Nucleus accumbens (tissue), 56 donors: Measurements from ENCODE around the gene BCOR.

Experiments
- DNase-seq, 56 donors: peaks; one replicate each; lab custom pipeline; 2025; lab: John Stamatoyannopoulos, UW

Gene BCOR

DNA sequence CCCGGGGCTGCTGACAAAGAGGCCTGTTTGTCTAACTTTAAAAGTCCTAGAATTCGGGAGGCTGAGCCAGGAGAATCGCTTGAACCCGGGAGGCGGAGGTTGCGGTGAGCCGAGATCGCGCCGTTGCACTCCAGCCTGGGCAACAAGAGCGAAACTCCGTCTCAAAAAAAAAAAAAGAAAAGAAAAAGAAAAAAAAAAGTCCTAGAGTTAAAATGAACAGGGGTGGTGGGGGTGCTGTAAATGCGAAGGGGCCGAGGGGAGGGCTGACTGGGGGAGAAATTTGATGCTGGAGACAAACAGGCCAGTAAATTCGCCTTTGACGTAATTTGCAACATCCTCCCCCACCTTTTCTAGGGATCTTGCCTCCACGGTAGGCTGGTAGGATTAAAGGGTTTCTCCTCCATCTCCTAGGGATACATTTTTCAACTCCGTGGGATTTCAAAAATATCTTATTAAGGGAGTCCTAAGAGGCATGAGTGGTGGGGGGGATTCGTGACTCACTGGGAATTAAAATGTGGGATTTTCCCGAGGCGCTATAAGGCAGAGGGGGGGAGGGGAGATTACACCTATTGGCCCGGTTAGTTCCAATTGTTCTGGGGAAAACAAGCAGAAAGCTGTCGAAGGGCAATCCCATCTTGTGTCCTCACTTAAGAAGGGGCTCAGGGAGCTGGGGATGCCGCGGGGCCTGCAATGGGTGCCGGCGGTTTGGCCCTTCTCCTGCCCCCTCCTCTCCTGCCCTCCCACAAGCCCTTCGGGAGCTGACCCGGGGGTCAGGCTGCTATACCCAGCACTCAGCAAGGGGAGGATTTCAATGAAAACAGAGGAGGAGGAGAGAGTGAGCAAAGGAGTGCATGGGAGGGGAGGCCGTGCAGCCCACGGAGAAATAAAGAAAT lies 3.0 kb upstream of the BCOR start:
- DNase-seq, result no peak

DNA sequence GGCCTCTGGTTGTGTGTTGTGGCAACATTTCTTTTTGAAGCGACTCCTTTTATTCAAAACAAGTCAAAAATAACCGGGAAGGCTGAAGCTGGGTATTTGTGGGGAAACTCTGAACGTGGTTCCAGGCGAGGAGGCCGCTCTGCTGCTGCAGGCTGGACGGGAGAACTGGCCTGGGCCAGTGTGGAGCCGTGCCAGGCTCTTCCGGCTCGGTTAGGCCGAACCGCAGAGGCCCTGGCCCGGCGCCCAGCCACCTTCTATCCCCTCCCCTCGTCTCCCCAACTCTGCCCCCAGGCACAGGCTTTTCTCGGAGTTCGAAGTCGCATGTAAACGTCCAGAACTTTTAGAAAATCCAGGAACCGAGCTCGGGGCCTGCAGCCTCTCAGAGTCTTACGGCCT lies 2.4 kb upstream of the BCOR start:
- no peak for DNase-seq

DNA sequence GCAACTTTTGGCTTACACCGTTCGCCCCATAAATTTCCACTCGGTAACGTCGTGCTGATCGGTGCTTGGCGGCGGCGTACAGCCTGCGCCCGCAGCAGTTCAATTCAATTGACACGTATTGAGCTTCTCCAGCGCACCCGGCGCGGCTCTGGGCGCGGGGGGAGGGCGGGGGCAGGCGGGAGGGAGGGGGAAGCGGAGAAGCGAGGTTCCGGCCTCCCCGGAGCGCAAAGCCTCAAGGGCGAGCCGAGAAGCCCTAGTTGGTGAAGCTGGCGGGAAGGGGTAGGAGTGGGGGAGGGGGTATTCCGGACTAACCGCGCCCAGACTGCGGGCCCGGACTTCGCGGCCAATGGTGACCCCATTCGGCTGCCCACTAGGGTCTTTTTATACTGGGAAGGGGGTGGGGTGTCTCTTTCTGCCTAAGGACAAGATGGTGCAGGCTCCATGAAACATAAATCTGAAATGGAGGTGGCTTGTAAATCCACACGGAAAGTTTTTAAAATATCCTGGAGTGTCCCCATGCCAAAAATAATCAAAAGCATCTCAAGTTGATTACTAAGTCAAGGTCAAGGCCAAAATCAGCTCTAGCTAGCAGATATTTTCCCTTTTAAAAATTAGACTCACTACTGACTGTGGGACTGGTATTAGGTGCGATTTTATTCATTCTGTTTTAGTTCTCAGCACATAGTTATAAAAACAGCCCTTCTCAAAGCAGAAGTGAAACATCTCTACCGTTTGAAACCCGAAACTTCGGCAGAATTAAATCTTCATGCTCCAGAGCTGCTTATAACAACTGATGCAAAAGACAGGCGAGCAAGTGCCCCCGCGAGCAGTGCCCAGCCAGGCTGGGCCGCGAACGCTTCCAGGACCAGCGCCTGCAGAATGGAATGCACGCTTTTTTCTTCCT lies 1.5 kb upstream of the BCOR start:
- peak in 17 of 56 donors; percentile 2 to 36 (median 12) for DNase-seq

DNA sequence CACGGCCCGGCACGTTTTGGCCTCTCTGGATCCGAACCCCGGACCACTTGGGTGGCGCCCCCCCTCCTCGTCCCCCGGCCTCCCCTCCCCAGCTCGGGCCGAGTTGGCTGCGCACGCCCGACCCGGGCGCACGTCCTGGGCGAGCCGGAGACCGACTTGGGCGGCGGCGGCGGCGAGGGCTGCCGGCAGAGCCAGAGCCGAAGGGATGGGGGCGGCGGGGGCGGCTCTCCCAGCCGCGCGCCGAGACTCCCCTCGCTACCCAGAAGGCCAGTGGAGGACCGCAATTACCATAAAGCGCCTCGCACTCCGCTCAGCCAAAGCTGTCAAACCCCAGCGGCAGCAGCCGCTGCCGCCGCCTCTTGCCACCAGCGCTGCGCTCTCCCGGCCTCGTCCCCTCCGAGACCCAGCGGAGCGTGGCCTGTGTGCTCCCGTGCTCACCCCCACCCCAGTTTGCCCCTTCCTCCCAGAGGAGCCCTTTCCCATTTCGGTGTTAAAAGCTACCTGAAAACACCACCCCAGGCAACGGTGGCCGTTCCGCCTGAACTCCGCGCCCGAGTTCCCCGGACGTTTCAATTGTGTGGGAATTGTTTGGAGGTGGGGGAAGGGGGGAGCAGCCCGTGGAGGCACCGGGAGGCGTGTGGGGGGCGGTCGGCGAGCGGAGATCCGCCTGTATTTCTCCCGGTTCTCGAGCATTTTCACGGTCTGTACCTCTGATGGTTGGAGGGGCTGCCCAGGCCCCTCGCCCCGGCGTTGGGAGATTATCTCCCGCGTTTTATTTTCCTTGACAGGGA lies 701 bp upstream of the BCOR start:
- peak in 30 of 56 donors; percentile 20 to 77 (median 53) for DNase-seq

DNA sequence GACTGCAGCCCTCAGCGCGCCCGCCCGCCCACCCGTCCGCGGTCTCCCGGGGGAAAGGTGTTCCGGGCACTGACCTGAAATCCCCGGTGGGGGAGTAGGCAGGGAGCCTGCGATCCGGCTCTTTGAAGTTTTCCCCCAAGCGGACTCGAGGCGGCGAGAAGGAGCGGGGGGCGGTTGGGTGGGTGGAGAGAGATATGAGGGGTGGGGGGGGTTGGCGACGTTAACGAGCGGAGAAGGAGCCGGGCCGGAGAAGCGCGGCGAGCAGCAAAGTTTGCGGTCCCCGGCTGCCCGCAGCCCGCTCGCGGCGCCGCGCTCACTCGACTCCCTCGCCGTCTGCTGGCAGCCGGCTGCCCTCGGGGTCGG lies 636 bp downstream of the BCOR start:
- peak in 5 of 56 donors; percentile 11 to 45 (median 34) for DNase-seq

DNA sequence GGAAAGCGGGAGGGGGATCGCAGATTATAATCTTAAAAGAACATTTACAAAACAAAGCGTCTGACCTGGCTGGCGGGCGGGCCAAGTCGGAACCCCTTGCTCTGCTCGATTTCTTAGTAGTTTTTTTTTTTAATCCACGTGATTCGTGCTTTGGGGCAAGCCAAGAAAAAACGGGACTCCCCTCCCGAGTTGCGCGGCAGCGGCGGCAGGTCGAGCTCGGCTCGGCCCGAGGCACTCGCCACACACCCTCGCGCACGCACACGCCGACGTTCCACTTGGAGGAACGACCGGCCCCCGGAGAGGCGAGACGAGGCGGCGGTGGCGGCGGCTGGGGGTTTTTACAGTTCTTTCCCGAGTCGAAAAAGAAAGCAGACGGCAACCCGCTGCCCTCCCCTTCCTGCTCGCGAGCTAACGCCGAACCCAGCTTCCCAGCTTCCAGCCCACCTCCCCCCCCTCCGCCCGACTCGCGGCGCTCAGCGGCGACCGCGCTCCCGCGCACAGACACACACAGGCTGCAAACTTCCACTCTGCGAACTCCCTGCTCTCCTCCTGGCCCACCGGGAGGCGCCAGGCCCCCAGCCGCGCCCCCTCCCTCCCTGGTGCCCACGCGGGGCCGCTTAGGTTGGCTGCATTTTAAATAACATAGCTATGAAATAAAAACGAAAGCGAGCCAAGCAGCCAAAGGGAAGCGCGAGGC lies 1.2 kb downstream of the BCOR start:
- peak in 42 of 56 donors; percentile 3 to 61 (median 31) for DNase-seq

DNA sequence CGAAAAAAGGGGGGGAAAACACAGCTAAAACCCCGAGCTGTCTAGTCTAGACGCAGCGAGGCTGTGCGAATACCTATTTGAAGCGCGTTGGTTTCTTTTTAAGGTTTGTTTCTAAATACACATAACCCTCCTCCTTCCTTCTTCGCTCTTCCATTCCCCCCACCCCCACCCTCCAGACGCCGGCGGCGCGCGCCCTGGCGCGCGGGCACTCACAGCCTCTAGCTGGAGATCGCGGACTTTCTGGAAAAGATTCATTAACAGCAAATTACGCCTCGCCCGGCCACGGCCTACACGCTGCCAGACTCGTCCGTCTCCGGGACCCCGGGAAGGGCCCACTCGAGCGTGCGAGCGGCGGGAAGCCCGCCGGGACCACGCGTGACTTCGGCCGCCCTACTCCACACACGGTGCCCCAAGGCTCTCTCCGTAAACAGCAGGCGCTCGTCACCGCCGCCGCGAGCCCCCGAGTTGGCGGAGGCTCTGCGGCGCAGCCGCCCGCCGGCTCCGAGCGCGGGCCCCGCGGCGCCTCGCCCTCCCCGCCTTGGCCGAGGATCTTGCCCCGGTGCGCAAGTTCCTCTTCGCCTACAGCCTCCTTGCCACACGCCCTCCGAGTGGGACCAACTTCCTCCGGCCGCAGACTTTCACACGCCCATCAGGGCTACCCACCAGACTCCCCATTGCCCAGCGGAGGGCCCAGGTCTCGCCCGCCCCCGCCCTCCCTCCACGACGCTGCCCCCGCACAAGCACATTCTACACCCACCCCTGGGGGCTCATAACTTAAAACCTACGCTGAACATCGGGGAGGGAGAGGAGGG lies 2.0 kb downstream of the BCOR start:
- peak in 30 of 56 donors; percentile 4 to 61 (median 25) for DNase-seq

DNA sequence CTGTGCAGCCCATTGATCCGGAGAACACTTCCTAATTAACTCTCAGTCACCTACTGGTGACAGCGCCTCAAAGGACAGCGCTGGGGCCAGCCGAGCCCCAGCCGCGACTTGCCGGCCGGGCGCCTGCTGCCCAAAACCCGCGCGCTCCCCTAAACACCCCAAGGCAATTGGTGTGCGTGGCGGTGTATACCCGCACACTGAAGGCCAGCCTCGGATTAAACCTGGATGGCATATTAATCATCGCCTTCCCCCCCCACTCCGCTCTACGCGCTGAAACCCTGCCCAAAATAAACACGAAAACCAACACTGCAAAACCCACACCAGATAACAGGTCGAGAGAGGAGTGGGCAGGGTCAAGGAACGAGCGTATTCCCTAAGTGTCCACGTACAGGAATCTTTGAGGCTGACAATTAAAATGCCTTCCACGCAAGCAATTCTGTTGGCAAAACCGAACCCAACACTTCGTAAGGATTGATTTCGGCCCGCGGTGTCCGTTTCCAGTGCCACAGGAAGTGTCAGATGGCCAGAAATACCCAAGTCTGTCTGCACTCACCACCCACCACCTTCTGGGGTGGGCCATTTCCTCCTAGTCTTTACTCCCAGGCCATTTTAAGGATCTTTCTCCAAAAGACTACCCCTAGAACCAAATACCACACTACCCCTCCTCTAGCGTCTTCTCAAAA lies 2.7 kb downstream of the BCOR start:
- DNase-seq, result peak in 3 of 56 donors; percentile 7 to 22 (median 15)

DNA sequence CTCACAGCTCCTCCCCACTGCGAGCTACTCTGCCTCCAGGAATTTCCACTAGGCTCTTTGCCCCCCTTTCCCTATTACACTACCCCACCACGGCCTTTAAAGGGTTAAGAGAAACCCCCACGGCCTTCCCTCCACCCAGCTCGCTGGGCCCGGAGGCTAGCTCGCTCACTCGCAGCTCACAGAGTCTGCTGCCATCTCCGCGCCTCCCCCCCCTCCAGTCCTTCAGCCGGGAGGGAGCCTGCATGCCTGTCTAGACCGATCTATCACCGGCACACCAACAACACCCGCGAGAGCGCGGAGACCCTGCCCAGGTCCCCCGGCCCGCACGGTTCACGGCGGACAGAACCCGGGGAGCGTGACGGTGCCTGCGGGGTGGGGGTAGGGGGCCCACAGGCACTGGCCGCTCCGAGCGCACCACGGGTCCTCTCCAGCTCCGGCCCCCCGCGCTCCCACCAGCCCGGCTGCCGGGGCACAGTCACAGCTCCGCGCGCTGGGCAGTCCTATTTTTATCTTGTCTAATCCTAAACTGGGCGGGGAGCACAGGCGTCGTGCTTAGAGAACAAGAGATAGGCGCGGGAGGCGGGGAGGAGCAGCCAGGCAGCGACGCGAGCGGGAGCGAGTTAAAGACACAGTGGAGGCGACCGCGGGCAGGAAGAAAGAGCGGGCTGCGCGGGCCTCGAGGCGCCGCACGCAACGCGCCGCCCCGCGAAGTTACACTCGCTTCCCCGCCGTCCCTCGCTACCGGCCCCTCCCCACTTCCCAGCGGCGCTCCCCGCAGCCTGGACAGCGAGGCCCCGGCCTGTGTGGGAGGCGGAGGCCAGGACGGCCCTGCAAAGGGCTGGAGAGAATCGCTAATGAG lies 3.5 kb downstream of the BCOR start:
- peak in 33 of 56 donors; percentile 1 to 61 (median 19) for DNase-seq

DNA sequence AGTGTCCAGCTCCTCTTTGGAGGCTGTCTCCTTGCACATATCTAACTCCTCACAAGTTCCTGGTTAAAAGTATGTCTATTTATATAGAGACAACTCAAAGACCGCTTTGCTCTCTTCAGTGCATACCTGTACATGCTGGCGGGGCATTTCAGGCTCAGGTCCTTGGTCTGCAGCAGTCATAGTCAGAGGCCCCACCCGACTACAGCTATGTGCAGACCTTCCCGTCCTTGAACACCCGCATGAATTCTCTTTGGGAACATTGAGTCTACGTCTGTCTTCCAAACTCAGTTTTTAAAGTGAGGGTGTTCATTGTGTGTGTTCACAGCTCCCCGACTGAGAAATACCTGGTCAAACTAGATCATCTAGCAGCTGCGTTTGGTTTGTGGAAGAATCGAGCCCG lies 4.2 kb downstream of the BCOR start:
- no peak for DNase-seq

DNA sequence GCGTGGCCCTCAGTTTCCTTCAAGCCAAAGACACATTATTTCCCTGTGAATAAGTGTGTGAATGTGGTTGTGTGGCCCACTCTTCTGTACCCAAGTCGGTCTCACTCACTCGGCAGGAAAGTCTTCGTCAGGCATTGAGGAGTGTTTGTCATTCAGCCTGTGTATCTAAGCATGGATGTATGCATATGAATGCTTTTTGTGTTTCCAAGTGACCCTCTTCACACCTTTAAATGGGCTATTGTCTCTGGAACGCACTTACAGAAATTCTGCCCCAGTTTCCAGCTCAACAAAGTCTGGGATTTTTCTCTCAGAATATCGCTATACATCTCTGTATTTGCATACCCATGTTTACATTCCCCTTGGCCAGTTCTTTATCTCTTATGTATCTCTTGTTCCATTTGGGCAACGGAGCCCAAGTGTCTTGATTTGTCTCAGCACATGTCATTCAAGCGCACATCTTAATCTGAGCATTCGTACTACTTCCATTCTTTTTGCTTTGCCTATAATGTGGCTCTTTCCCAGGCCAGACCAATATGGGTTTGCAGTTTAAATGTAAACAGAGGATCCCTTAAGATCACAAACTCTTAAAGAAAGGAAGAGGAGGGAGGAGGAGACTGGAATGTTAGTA lies 4.8 kb downstream of the BCOR start:
- no peak for DNase-seq

DNA sequence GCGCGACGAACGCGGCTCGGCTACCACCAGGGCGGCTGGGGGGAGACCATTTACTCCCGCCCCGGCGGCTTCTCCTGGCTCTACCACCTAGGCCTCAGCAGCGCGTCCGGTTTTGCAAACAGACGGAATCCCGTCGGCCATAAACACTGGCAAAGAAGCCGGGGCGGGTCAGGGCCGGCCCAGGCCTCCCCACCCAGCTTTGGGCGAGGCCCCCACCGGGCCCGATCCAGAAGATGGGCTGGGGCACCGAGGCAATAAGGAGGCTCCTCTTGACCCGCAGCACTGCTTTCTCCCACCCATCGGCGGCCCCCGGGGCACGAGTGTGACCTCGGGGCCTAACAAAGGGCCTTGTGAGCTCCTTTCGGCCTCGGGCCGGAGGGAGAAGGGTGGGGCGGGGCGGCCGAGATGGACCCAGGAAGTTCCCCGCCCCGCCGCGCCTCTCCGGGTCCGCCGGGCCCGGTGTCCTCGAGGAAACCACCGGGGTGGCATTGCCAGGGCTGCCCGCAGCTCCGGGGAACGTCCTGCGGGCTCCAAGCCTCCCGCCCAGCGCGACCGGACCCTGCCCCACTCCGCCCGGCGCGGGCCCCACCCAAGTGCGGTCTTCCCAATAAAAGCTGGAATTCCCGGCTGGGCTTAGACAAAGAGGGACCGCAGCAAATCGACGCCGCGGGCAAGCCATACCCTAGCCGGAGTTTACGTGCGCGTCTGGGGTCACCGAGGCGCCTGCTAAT lies 5.9 kb downstream of the BCOR start:
- DNase-seq, result no peak

DNA sequence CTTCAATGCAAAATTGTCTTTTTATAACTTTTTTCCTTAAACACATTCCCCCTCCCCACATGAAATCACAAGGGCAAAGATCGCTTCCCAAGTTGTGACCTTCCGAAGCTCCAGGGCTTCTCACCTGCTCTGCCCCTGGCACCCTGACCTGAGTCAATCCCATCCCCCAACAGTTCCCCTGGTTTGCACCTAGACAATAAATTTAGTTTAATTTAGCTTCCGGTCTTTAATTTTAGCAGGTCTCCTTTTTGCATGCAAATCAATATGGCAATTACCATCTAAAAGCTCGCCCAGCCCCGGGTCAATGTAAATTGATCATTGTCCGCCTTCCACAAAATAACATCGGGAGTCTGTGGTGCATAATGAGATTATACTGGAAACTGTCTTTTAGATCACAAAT lies 6.8 kb downstream of the BCOR start:
- no peak for DNase-seq

DNA sequence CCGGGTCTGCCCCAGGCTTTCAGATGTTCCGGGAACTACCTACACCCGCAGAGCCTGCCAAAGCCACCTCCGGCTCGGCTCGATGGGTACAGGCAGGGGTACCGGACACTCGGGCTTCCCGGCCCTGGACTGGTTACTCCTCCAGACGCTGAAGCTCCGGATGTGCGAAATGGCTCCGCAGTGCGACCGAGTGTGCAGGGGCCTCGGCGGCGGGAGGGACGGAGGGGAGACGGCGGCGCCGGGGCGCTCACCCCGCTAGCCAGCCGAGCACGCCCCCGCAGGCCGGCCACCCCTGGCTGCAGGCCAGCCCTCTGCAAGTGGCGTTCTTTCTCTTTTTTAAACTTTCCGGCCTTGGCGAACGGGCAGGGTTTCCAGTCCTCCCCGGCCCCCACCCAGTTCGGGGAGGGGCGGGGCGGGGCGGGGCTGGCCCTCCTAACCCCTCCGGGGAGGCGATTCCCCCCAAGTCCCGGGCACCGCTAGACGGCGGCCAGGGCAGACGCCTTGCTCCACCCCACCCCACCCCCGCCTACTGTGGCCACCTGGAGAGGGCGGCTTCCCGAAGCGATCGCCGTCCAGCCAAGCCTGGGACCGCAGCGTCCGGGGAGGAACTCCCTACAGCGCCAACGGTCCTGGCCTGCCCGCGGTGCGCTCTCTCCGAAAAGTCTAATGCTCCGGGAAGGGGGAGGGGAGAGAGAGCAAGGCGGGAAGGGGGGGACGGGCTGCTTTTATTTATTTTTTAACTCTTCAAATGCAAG lies 7.5 kb downstream of the BCOR start:
- DNase-seq, result peak in 3 of 56 donors; percentile 4 to 35 (median 6)

DNA sequence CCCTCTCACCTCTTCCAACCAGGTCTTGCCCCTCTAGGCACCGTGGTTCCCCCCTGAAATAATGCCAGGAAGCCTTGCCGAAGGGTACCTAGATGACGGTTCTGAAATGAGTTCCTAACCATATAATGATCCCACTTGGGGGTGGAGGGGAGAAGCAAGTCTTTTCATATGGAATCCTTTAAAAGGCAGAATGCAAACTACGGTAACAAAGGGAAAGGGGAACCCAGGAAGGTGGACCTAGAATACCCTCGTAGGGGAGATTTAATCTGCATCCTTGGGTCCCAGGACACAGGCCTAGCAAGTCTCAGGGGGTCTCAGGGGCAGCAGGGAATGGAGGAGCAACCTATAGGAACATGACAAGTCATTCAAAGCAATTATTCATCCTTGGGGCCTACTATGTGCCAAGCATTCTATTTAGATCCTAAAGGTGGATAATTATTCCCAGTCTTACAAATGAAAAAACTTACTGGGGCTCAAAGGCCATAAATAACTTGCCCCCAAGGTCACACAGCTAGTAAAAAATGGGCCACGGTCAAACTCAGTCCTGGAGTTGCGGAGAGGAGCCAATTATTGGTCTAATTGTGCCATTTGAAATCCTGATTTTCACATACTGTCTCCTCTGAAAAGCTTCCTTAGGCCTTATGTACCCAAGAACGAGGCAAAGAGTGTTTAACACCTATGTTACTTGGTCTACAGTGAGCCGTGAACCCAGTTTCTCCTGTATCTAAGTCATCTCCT lies 8.8 kb downstream of the BCOR start:
- DNase-seq, result no peak
